Mucosa of rectum (tissue), 2 donors: ENCODE results near the gene TRPM8.

Experiments used
- H3K27ac ChIP-seq, 2 donors: one replicate each; pipeline ENCODE4 v1.7.0; 2013; ENCODE audit warnings: inconsistent platforms in 2 of 2, low read depth in 2 of 2, low read length in 2 of 2
- H3K27me3 ChIP-seq, 2 donors: one replicate each; pipeline ENCODE4 v1.7.0; 2013; ENCODE audit warnings: low read length in 2 of 2; ENCODE audit not compliant: control insufficient read depth in 2 of 2, insufficient read depth in 2 of 2
- H3K36me3 ChIP-seq, 2 donors: one replicate each; pipeline ENCODE4 v1.7.0; 2013; ENCODE audit warnings: low read length in 2 of 2; ENCODE audit not compliant: control insufficient read depth in 2 of 2, insufficient read depth in 2 of 2
- H3K4me1 ChIP-seq, 2 donors: one replicate each; pipeline ENCODE4 v1.7.0; 2013; ENCODE audit warnings: low read length in 2 of 2, mild to moderate bottlenecking in 1 of 2; ENCODE audit not compliant: control insufficient read depth in 2 of 2, insufficient read depth in 2 of 2
- H3K4me3 ChIP-seq, 2 donors: one replicate each; pipeline ENCODE4 v1.7.0; 2013; ENCODE audit warnings: low read length in 2 of 2
- H3K9ac ChIP-seq, 2 donors: one replicate each; pipeline ENCODE4 v1.7.0; 2013; ENCODE audit warnings: low read length in 2 of 2, low read depth in 1 of 2, mild to moderate bottlenecking in 1 of 2
- H3K9me3 ChIP-seq, 2 donors: one replicate each; pipeline ENCODE4 v1.7.0; 2013; ENCODE audit warnings: low read length in 2 of 2; ENCODE audit not compliant: control insufficient read depth in 2 of 2
- donor health status: healthy.
- donor health status: Normal muscosa, but diverticular disease.

The TRPM8 gene

GRCh38 chr2:234050455-234051135 is 133.4 kb downstream of the TRPM8 start, which contains the start of gene SPP2:
Gene SPP2, plus strand, starts transcription at chr2:234050702. Its CDS starts 85 bp downstream, at chr2:234050787.
- H3K27ac ChIP-seq = no peak within 1 kb of the TSS
- no peaks in the 10 kb centered on the region for H3K9me3 ChIP-seq
- H3K9ac ChIP-seq = no peak within 1 kb of the TSS
- H3K4me3 ChIP-seq = no peak within 1 kb of the TSS
- no peaks in the 10 kb centered on the region for H3K27me3 ChIP-seq
- H3K4me1 ChIP-seq = no peaks in the 10 kb centered on the region
- H3K36me3 ChIP-seq = no peaks in the 10 kb centered on the region

GRCh38 chr2:234051374-234052070 is 134.3 kb downstream of the TRPM8 start:
- H3K27me3 ChIP-seq = no peaks in the 10 kb centered on the region
- H3K4me3 ChIP-seq = no peak overlapping the region
- no peaks in the 10 kb centered on the region for H3K4me1 ChIP-seq
- H3K9me3 ChIP-seq = no peaks in the 10 kb centered on the region
- no peak overlapping the region for H3K27ac ChIP-seq
- H3K9ac ChIP-seq = no peak overlapping the region
- no peaks in the 10 kb centered on the region for H3K36me3 ChIP-seq

GRCh38 chr2:234058881-234059280 is 141.7 kb downstream of the TRPM8 start:
- Histone ChIP-seq H3K36me3 (no peaks in the 10 kb centered on the region), H3K27me3 (peaks cover 0 to 5% of the 10 kb centered on the region in 2 donors), H3K9me3 (no peaks in the 10 kb centered on the region), H3K4me3 (no peak overlapping the region), H3K4me1 (no peaks in the 10 kb centered on the region), H3K9ac (no peak overlapping the region), H3K27ac (no peak overlapping the region)

GRCh38 chr2:234060236-234060635 is 143.1 kb downstream of the TRPM8 start:
- no peaks in the 10 kb centered on the region for H3K9me3 ChIP-seq
- no peak overlapping the region for H3K9ac ChIP-seq
- H3K27ac ChIP-seq = no peak overlapping the region
- peaks cover 0 to 5% of the 10 kb centered on the region in 2 donors for H3K27me3 ChIP-seq
- H3K4me3 ChIP-seq = no peak overlapping the region
- H3K4me1 ChIP-seq = no peaks in the 10 kb centered on the region
- H3K36me3 ChIP-seq = no peaks in the 10 kb centered on the region

- Histone ChIP-seq H3K27ac (no peak overlapping the region), H3K4me3 (no peak overlapping the region), H3K36me3 (no peaks in the 10 kb centered on the region), H3K9ac (no peak overlapping the region), H3K4me1 (no peaks in the 10 kb centered on the region), H3K9me3 (no peaks in the 10 kb centered on the region), H3K27me3 (peaks cover 0 to 5% of the 10 kb centered on the region in 2 donors)
Observed at GRCh38 chr2:234061624-234062257, 144.6 kb downstream of the TRPM8 start.

- Histone ChIP-seq H3K36me3 (no peaks in the 10 kb centered on the region), H3K27me3 (no peaks in the 10 kb centered on the region), H3K9me3 (no peaks in the 10 kb centered on the region), H3K9ac (no peak overlapping the region), H3K4me1 (no peaks in the 10 kb centered on the region), H3K4me3 (no peak overlapping the region), H3K27ac (no peak overlapping the region)
Observed at GRCh38 chr2:234066587-234066986, 149.4 kb downstream of the TRPM8 start.
